Peyer's patch (tissue), 4 donors: ENCODE results near the gene RARA.

Source experiments
- POLR2A ChIP-seq, 2 donors: fragments of 450-650 bp; IDR thresholded peaks; one replicate each; pipeline ENCODE4 v1.5.1; 2017; ENCODE audit warnings: antibody characterized with exemption in 2 of 2, mild to moderate bottlenecking in 2 of 2, moderate library complexity in 2 of 2
- TF ChIP-seq, protein P1 (sequence below), 6 experiments: fragments of 450-650 bp in 4 of 6; fragments of 200-600 bp in 2 of 6; sonication (generic) in 1 of 6; IDR thresholded peaks; one replicate each; pipeline ENCODE4 v1.5.1; 2017 to 2019; ENCODE audit warnings: antibody characterized with exemption in 6 of 6, mild to moderate bottlenecking in 3 of 6, moderate library complexity in 1 of 6

DNA sequence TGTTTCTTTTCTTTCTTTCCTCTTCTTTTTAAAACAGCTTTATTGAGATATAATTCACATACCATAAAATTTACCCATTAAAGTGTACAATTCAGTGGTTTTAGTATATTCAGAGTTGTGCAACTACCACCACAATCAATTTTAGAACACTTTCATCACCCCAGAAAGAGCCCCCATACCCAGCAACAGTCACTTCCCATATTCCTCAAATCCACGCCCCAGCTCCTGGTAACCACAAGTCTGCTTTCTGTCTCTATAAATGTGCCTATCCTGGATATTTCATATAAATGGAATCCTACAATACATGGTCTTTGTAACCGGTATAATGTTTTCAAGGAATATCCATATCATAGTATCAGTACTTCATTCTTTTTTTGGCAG, 19.4 kb downstream of the RARA start:
- TF ChIP-seq, protein P1, sequence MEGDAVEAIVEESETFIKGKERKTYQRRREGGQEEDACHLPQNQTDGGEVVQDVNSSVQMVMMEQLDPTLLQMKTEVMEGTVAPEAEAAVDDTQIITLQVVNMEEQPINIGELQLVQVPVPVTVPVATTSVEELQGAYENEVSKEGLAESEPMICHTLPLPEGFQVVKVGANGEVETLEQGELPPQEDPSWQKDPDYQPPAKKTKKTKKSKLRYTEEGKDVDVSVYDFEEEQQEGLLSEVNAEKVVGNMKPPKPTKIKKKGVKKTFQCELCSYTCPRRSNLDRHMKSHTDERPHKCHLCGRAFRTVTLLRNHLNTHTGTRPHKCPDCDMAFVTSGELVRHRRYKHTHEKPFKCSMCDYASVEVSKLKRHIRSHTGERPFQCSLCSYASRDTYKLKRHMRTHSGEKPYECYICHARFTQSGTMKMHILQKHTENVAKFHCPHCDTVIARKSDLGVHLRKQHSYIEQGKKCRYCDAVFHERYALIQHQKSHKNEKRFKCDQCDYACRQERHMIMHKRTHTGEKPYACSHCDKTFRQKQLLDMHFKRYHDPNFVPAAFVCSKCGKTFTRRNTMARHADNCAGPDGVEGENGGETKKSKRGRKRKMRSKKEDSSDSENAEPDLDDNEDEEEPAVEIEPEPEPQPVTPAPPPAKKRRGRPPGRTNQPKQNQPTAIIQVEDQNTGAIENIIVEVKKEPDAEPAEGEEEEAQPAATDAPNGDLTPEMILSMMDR (IDR thresholded peaks at IDR 0.05) = no peak
- TF ChIP-seq POLR2A (IDR thresholded peaks at IDR 0.05) = no peak
